Urinary bladder (tissue), 4 donors: ENCODE measurements around the gene ZNF77. TPM values are rescaled to one million over a fixed set of nuclear protein-coding genes. Genes with fewer than 3 reads are reported as not detected.
"Not testable (repeated sequence)": the region's sequence is repeated elsewhere in the genome, so short reads cannot be mapped to it uniquely, and the experiment has no call there.

Experiments
- DNase-seq: peaks from one replicate; pipeline ENCODE4 v3.0.0-alpha.2; 2015; ENCODE audit errors: extremely low spot score
- H3K27ac ChIP-seq: one replicate; pipeline ENCODE4 v1.5.1; 2013; ENCODE audit warnings: low read depth, mild to moderate bottlenecking, moderate library complexity
- H3K36me3 ChIP-seq: one replicate; pipeline ENCODE4 v1.6.1; 2013; ENCODE audit warnings: mild to moderate bottlenecking, moderate library complexity; ENCODE audit not compliant: insufficient read depth
- H3K4me1 ChIP-seq: one replicate; pipeline ENCODE4 v1.6.1; 2013; ENCODE audit warnings: mild to moderate bottlenecking, moderate library complexity; ENCODE audit not compliant: insufficient read depth
- H3K4me3 ChIP-seq: one replicate; pipeline ENCODE4 v1.5.1; 2013; ENCODE audit warnings: low read depth, low read length
- WGBS: extraction: QIAGEN DNeasy Blood & Tissue Kit; methylation state at CpG from one replicate; pipeline ENCODE4 v1.1.7; 2013; 5-methylcytosine and 5-hydroxymethylcytosine counted together
- polyA plus RNA-seq: library from polyadenylated mRNA; stranded (reverse); fragments of 200-250 nt; gene quantifications from one replicate; pipeline ENCODE4 v1.2.3, GENCODE V29; 2013
- total RNA-seq: library from RNA; depleted of rRNA; stranded (reverse); fragments of >200 nt; gene quantifications from one replicate; pipeline ENCODE4 v1.2.3, GENCODE V29; 2014
- donor health status: healthy with polysubstance abuse.
- donor health status: healthy.

The ZNF77 gene
- total and polyA plus RNA-seq, 2 donors, result 4.3 to 6.8 TPM

- 70% methylated on average over 9 of the region's 9 CpGs for WGBS
- H3K4me1 ChIP-seq, result no peaks in the 10 kb centered on the region
Measured at GRCh38 chr19:2978772-2979171, 34.0 kb upstream of the ZNF77 start.

GRCh38 chr19:2978166-2978767, 33.5 kb upstream of the ZNF77 start:
- Histone ChIP-seq H3K36me3 (no peaks in the 10 kb centered on the region), H3K4me3 (no peak overlapping the region), H3K27ac (no peak overlapping the region), H3K4me1 (no peaks in the 10 kb centered on the region)
- DNase-seq, result no peak
- 81% methylated on average over 11 of the region's 11 CpGs for WGBS

More at GRCh38 chr19:2978772-2979171, 34.0 kb upstream of the ZNF77 start:
- Histone ChIP-seq H3K4me3 (no peak overlapping the region), H3K27ac (no peak overlapping the region), H3K36me3 (no peaks in the 10 kb centered on the region)
- no peak for DNase-seq

- Histone ChIP-seq H3K4me3 (no peak overlapping the region), H3K27ac (no peak overlapping the region), H3K36me3 (no peaks in the 10 kb centered on the region), H3K4me1 (no peaks in the 10 kb centered on the region)
- 72% methylated on average over 10 of the region's 10 CpGs for WGBS
- no peak for DNase-seq
Measured at GRCh38 chr19:2977746-2978138, 33.0 kb upstream of the ZNF77 start.

- Histone ChIP-seq H3K4me1 (no peaks in the 10 kb centered on the region), H3K27ac (no peak within 1 kb of the TSS), H3K36me3 (no peaks in the 10 kb centered on the region), H3K4me3 (peak within 1 kb of the TSS; percentile 20)
- WGBS, result under 1% methylated on average over 51 of the region's 51 CpGs
- DNase-seq, result peak; percentile 83
Measured at GRCh38 chr19:2977001-2977745, 32.4 kb upstream of the ZNF77 start, which contains the start of gene TLE6. Gene TLE6, plus strand, starts transcription at chr19:2977564. Its CDS starts 670 bp downstream, at chr19:2978234.

- Histone ChIP-seq H3K4me3 (peak overlapping the region; percentile 8), H3K27ac (no peak overlapping the region), H3K4me1 (no peaks in the 10 kb centered on the region), H3K36me3 (no peaks in the 10 kb centered on the region)
- DNase-seq, result no peak
- WGBS, result 13% methylated on average over 15 of the region's 15 CpGs
Measured at GRCh38 chr19:2976609-2977000, 31.8 kb upstream of the ZNF77 start.

- Histone ChIP-seq H3K4me3 (no peak overlapping the region), H3K36me3 (no peaks in the 10 kb centered on the region), H3K27ac (no peak overlapping the region), H3K4me1 (no peaks in the 10 kb centered on the region)
- no peak for DNase-seq
- 17% methylated on average over 14 of the region's 14 CpGs for WGBS
Measured at GRCh38 chr19:2974342-2975041, 29.7 kb upstream of the ZNF77 start.

- H3K27ac ChIP-seq, result no peak overlapping the region
- WGBS, result 69% methylated on average over 8 of the region's 8 CpGs
- DNase-seq, result no peak
- H3K4me1 ChIP-seq, result no peaks in the 10 kb centered on the region
- H3K36me3 ChIP-seq, result no peaks in the 10 kb centered on the region
- H3K4me3 ChIP-seq, result no peak overlapping the region
Measured at GRCh38 chr19:2973229-2973628, 28.5 kb upstream of the ZNF77 start.

GRCh38 chr19:2970201-2970835, 25.5 kb upstream of the ZNF77 start:
- Histone ChIP-seq H3K36me3 (no peaks in the 10 kb centered on the region), H3K4me1 (no peaks in the 10 kb centered on the region), H3K4me3 (no peak overlapping the region), H3K27ac (no peak overlapping the region)
- 86% methylated on average over 9 of the region's 9 CpGs for WGBS
- DNase-seq, result no peak

- WGBS, result 10% methylated on average over 5 of the region's 5 CpGs
- Histone ChIP-seq H3K4me1 (no peaks in the 10 kb centered on the region), H3K4me3 (no peak overlapping the region), H3K27ac (no peak overlapping the region), H3K36me3 (no peaks in the 10 kb centered on the region)
- DNase-seq, result peak; percentile 74
Measured at GRCh38 chr19:2969104-2969504, 24.3 kb upstream of the ZNF77 start.

GRCh38 chr19:2967972-2968371, 23.2 kb upstream of the ZNF77 start:
- Histone ChIP-seq H3K4me3 (no peak overlapping the region), H3K4me1 (no peaks in the 10 kb centered on the region), H3K27ac (no peak overlapping the region), H3K36me3 (no peaks in the 10 kb centered on the region)
- whole genome bisulfite sequencing, result 83% methylated on average over 8 of the region's 8 CpGs
- DNase-seq, result no peak

- Histone ChIP-seq H3K4me1 (no peaks in the 10 kb centered on the region), H3K4me3 (no peak overlapping the region), H3K36me3 (no peaks in the 10 kb centered on the region), H3K27ac (no peak overlapping the region)
- 98% methylated on average over 5 of the region's 5 CpGs for WGBS
- no peak for DNase-seq
Measured at GRCh38 chr19:2964874-2965273, 20.1 kb upstream of the ZNF77 start.

GRCh38 chr19:2963631-2964030, 18.9 kb upstream of the ZNF77 start:
- DNase-seq, H3K4me3 ChIP-seq, H3K27ac ChIP-seq, H3K4me1 ChIP-seq, H3K36me3 ChIP-seq: not testable (repeated sequence)
- 82% methylated on average over 12 of the region's 12 CpGs for WGBS

GRCh38 chr19:2963122-2963521, 18.4 kb upstream of the ZNF77 start:
- no peaks in the 10 kb centered on the region for H3K36me3 ChIP-seq
- 93% methylated on average over 5 of the region's 5 CpGs for WGBS
- no peaks in the 10 kb centered on the region for H3K4me1 ChIP-seq
- DNase-seq, result no peak
- H3K4me3 ChIP-seq, result no peak overlapping the region
- H3K27ac ChIP-seq, result no peak overlapping the region
